B cell (primary cell): ENCODE results near the gene HYAL1. TPM values are rescaled to one million over a fixed set of nuclear protein-coding genes. Genes with fewer than 3 reads are reported as not detected.

Source experiments
- ATAC-seq: fragments of 200-7000 bp; cut with Tn5 transposase; one replicate; pipeline ENCODE4 v1.10.0; 2021; ENCODE audit warnings: low read depth, mild to moderate bottlenecking, moderate number of reproducible peaks, moderate library complexity
- CTCF ChIA-PET: fragments of 350-600 bp; sonication (Branson Sonifier 250); formaldehyde crosslinking; loops from one replicate; lab custom pipeline; 2021; ENCODE audit warnings: antibody characterized with exemption, inconsistent platforms; lab: Charles Lee
- POLR2A ChIA-PET: fragments of 350-600 bp; sonication (Branson Sonifier 250); formaldehyde crosslinking; loops from one replicate; lab custom pipeline; 2021; ENCODE audit warnings: antibody characterized with exemption; lab: Charles Lee
- DNase-seq: peaks from one replicate; pipeline ENCODE4 v3.0.0; 2013
- H2AFZ ChIP-seq: 2 replicates; pipeline ENCODE4 v1.6.1; 2012; ENCODE audit warnings: mild to moderate bottlenecking, low read depth, low read length; ENCODE audit not compliant: insufficient read depth, poor library complexity, severe bottlenecking
- H3K27ac ChIP-seq, 2 donors: 1 replicate in 1 of 2; 2 replicates in 1 of 2; pipeline ENCODE4 v1.5.1; 2012 to 2013; ENCODE audit warnings: low read length in 2 of 2, mild to moderate bottlenecking in 2 of 2, moderate library complexity in 1 of 2
- H3K27me3 ChIP-seq, 4 experiments: fragments of 200-600 bp in 1 of 4; sonication (generic) in 1 of 4; replicated peaks in 1 of 4; 1 replicate in 2 of 4; 2 replicates in 2 of 4; pipeline versions ENCODE4 v1.6.1 to v1.7.0; 2013 to 2016; ENCODE audit warnings: low read length in 3 of 4, mild to moderate bottlenecking in 2 of 4, mixed read lengths in 1 of 4, moderate library complexity in 1 of 4; ENCODE audit not compliant: insufficient read depth in 4 of 4, control insufficient read depth in 3 of 4; ENCODE audit errors: control extremely low read depth in 1 of 4
- H3K36me3 ChIP-seq, 2 experiments: replicated peaks in 1 of 2; 1 replicate in 1 of 2; 2 replicates in 1 of 2; pipeline versions ENCODE4 v1.6.1 to v1.7.1; 2013; ENCODE audit warnings: low read length in 1 of 2; ENCODE audit not compliant: insufficient read depth in 2 of 2, control insufficient read depth in 1 of 2; ENCODE audit errors: control extremely low read depth in 1 of 2, extremely low read depth in 1 of 2
- H3K4me1 ChIP-seq, 2 donors: fragments of 200-600 bp in 1 of 2; sonication (generic) in 1 of 2; 1 replicate in 1 of 2; 2 replicates in 1 of 2; pipeline versions ENCODE4 v1.5.1 to v1.6.1; 2013 to 2017; ENCODE audit warnings: low read length in 2 of 2; ENCODE audit not compliant: control insufficient read depth in 2 of 2, insufficient read depth in 2 of 2
- H3K4me2 ChIP-seq: replicated peaks from 2 replicates; pipeline ENCODE3; 2012; ENCODE audit warnings: mild to moderate bottlenecking, low read depth, low read length; ENCODE audit not compliant: poor library complexity, severe bottlenecking
- H3K4me3 ChIP-seq, 5 experiments: fragments of 200-600 bp in 1 of 5; sonication (generic) in 1 of 5; 1 replicate in 3 of 5; 2 replicates in 2 of 5; pipeline versions ENCODE4 v1.5.1 to v1.7.0; 2011 to 2016; ENCODE audit warnings: low read length in 4 of 5, mild to moderate bottlenecking in 4 of 5, low read depth in 2 of 5, control low read depth in 1 of 5, moderate library complexity in 1 of 5; ENCODE audit not compliant: insufficient read depth in 1 of 5; ENCODE audit errors: control extremely low read depth in 1 of 5, extremely low read depth in 1 of 5
- H3K79me2 ChIP-seq: fragments of 200-600 bp; sonication (generic); one replicate; pipeline ENCODE4 v1.6.0; 2016; ENCODE audit warnings: low read length; ENCODE audit not compliant: control insufficient read depth, insufficient read depth
- H3K9ac ChIP-seq: fragments of 200-600 bp; sonication (generic); 2 replicates; pipeline ENCODE4 v1.6.1; 2017; ENCODE audit warnings: mild to moderate bottlenecking, low read length, moderate library complexity
- H3K9me3 ChIP-seq, 3 donors: one replicate each; pipeline versions ENCODE4 v1.6.1 to v1.7.1; 2013; ENCODE audit warnings: low read length in 2 of 3; ENCODE audit not compliant: control insufficient read depth in 2 of 3, insufficient read depth in 1 of 3; ENCODE audit errors: control extremely low read depth in 1 of 3
- H4K20me1 ChIP-seq: 2 replicates; pipeline ENCODE4 v1.6.0; 2012; ENCODE audit warnings: mild to moderate bottlenecking, low read length; ENCODE audit not compliant: insufficient read depth, control insufficient read depth, poor library complexity, severe bottlenecking
- H3K27ac Mint-ChIP-seq: one replicate; pipeline ENCODE4 v1.8.0; 2021; ENCODE audit warnings: mixed read lengths
- H3K27me3 Mint-ChIP-seq: one replicate; pipeline ENCODE4 v1.8.0; 2021; ENCODE audit warnings: mixed read lengths
- H3K4me1 Mint-ChIP-seq: one replicate; pipeline ENCODE4 v1.8.0; 2021; ENCODE audit warnings: mixed read lengths
- H3K4me3 Mint-ChIP-seq: one replicate; pipeline ENCODE4 v1.8.0; 2021; ENCODE audit warnings: mixed read lengths
- H3K9me3 Mint-ChIP-seq: one replicate; pipeline ENCODE4 v1.8.0; 2022; ENCODE audit warnings: mixed read lengths; ENCODE audit not compliant: insufficient read depth
- CTCF ChIP-seq: fragments of 200-600 bp; IDR thresholded peaks from one replicate; pipeline ENCODE4 v1.8.0; 2022; ENCODE audit warnings: antibody characterized with exemption, mild to moderate bottlenecking
- EZH2 ChIP-seq: IDR thresholded peaks from 2 replicates; pipeline ENCODE4 v1.6.1; 2012; ENCODE audit warnings: borderline replicate concordance, low read depth, mild to moderate bottlenecking, moderate library complexity, low read length; ENCODE audit not compliant: insufficient read depth, poor library complexity, severe bottlenecking
- WGBS: methylation state at CpG from one replicate; pipeline ENCODE4 v1.1.5; 2013; ENCODE audit warnings: missing lambda C conversion rate; ENCODE audit not compliant: insufficient coverage; 5-methylcytosine and 5-hydroxymethylcytosine counted together
- intact Hi-C: fragments of 100-400 bp; cut with micrococcal nuclease; formaldehyde crosslinking; loops from one replicate; pipeline ENCODE4 v1.10.0; 2022
- polyA plus RNA-seq: library from polyadenylated mRNA; depleted of rRNA; stranded (reverse); fragments of >200 nt; gene quantifications from 2 replicates; pipeline ENCODE4 v1.2.3, GENCODE V29; 2012
- total RNA-seq, 2 donors: library from RNA; stranded (reverse); fragments of 120-200 nt in 1 of 2; gene quantifications; 1 replicate in 1 of 2; 2 replicates in 1 of 2; pipeline versions ENCODE4 v1.2.3 to v1.2.4, GENCODE V29; 2013 to 2022

HYAL1 gene
- total and polyA plus RNA-seq, 2 donors (not counting 1 experiment from before 2014, with no cell fraction given): 0.12 to 0.30 TPM

DNA sequence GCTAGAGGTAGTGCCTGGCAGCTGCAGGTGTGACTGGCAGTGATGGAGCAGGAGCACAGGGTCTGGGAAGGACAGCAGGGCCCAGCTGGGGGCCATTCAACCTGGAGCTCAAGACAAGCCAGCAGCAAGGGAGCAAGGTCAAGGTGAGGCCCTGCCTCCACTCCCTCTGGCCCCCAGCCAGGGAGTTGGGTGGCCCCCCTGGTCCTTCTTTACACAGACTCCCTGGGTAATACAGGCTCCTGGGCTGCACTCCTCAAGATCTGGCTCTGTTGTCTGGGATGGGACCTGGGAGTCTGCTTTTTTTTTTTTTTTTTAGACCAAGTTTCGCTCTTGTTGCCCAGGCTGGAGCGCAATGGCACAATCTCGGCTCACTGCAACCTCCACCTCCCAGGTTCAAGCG is 52.9 kb downstream of the HYAL1 start:
- no CpG with 5 or more reads among the region's 4 CpGs for WGBS
- peaks cover 100% of the 10 kb centered on the region for H3K79me2 ChIP-seq
- H3K9ac ChIP-seq: no peak overlapping the region
- POLR2A ChIA-PET: no interaction called here
- H3K27me3 ChIP-seq: no peaks in the 10 kb centered on the region
- no peak overlapping the region for H3K27ac ChIP-seq
- Mint-ChIP-seq H3K4me1 (peaks cover 58% of the 10 kb centered on the region), H3K4me3 (no peak overlapping the region), H3K9me3 (no peaks in the 10 kb centered on the region), H3K27me3 (no peaks in the 10 kb centered on the region), H3K27ac (peak overlapping the region; percentile 76)
- H3K4me1 ChIP-seq: peaks cover 31 to 66% of the 10 kb centered on the region in 2 donors
- intact Hi-C loops: no loop called here
- no peaks in the 10 kb centered on the region for H3K9me3 ChIP-seq
- H2AFZ ChIP-seq: no peak overlapping the region
- peaks cover 0 to 79% of the 10 kb centered on the region in 2 experiments for H3K36me3 ChIP-seq
- no peak for DNase-seq
- no peak overlapping the region for H3K4me2 ChIP-seq
- H4K20me1 ChIP-seq: peaks cover 100% of the 10 kb centered on the region
- no peak overlapping the region for H3K4me3 ChIP-seq
- no peak for TF ChIP-seq EZH2
- no peak for TF ChIP-seq CTCF
- ATAC-seq: no peak
- CTCF ChIA-PET: interaction anchor here (0.9 to 27.3 kb wide), 3 partner anchors 16 to 56 kb away, joined by 3 to 596 read pairs (median 7); partner anchors contain the start of gene GNAI2

Other genes with a start within 250 kb of the HYAL1 start
- gene RBM5, start 214.7 kb downstream of the HYAL1 start, total RNA-seq: 464 and 493 TPM in 2 replicates
- 405 and 495 TPM in 2 replicates for gene RBM5, start 214.7 kb downstream of the HYAL1 start, polyA plus RNA-seq
- 0.27 TPM in 1 of 2 replicates, not detected in the other for gene SEMA3F, start 148.2 kb downstream of the HYAL1 start, total RNA-seq
- 0.26 TPM in 1 of 2 replicates, not detected in the other for gene SEMA3F, start 148.2 kb downstream of the HYAL1 start, polyA plus RNA-seq
- gene GNAT1, start 112.0 kb downstream of the HYAL1 start, total RNA-seq: not detected in 2 replicates
- gene GNAT1, start 112.0 kb downstream of the HYAL1 start, polyA plus RNA-seq: not detected in 2 replicates
- not detected in 2 replicates for gene SLC38A3, start 98.3 kb downstream of the HYAL1 start, total RNA-seq
- 0.17 TPM in 1 of 2 replicates, not detected in the other for gene SLC38A3, start 98.3 kb downstream of the HYAL1 start, polyA plus RNA-seq
- gene GNAI2, start 67.4 kb downstream of the HYAL1 start, total RNA-seq: 295 and 302 TPM in 2 replicates
- 384 and 491 TPM in 2 replicates for gene GNAI2, start 67.4 kb downstream of the HYAL1 start, polyA plus RNA-seq
- 0.34 and 0.51 TPM in 2 replicates for gene SEMA3B, start 34.4 kb downstream of the HYAL1 start, total RNA-seq
- 0.52 and 1.2 TPM in 2 replicates for gene SEMA3B, start 34.4 kb downstream of the HYAL1 start, polyA plus RNA-seq
- not detected in 2 replicates for gene LSMEM2, start 24.5 kb downstream of the HYAL1 start, total RNA-seq
- gene LSMEM2, start 24.5 kb downstream of the HYAL1 start, polyA plus RNA-seq: not detected in 2 replicates
- gene IFRD2, start 11.1 kb downstream of the HYAL1 start, total RNA-seq: 55.8 and 63.4 TPM in 2 replicates
- 71.0 and 80.1 TPM in 2 replicates for gene IFRD2, start 11.1 kb downstream of the HYAL1 start, polyA plus RNA-seq
- gene HYAL3, start 4.2 kb downstream of the HYAL1 start, total RNA-seq: 1.9 and 3.7 TPM in 2 replicates
- 4.2 and 6.3 TPM in 2 replicates for gene HYAL3, start 4.2 kb downstream of the HYAL1 start, polyA plus RNA-seq
- gene NAA80, start 4.2 kb downstream of the HYAL1 start, total RNA-seq: 33.8 and 37.8 TPM in 2 replicates
- gene NAA80, start 4.2 kb downstream of the HYAL1 start, polyA plus RNA-seq: 42.3 and 49.0 TPM in 2 replicates
- 2.8 and 4.2 TPM in 2 replicates for gene HYAL2, start 19.2 kb upstream of the HYAL1 start, total RNA-seq
- gene HYAL2, start 19.2 kb upstream of the HYAL1 start, polyA plus RNA-seq: 2.5 and 5.1 TPM in 2 replicates
- gene TUSC2, start 24.6 kb upstream of the HYAL1 start, total RNA-seq: 25.5 and 28.2 TPM in 2 replicates
- 24.0 and 29.3 TPM in 2 replicates for gene TUSC2, start 24.6 kb upstream of the HYAL1 start, polyA plus RNA-seq
- 121 and 124 TPM in 2 replicates for gene RASSF1, start 37.3 kb upstream of the HYAL1 start, total RNA-seq
- gene RASSF1, start 37.3 kb upstream of the HYAL1 start, polyA plus RNA-seq: 223 and 310 TPM in 2 replicates
- gene ZMYND10, start 42.2 kb upstream of the HYAL1 start, total RNA-seq: 1.8 and 3.3 TPM in 2 replicates
- gene ZMYND10, start 42.2 kb upstream of the HYAL1 start, polyA plus RNA-seq: 2.4 and 3.4 TPM in 2 replicates
- gene NPRL2, start 47.2 kb upstream of the HYAL1 start, total RNA-seq: 29.6 and 31.3 TPM in 2 replicates
- 64.6 and 64.9 TPM in 2 replicates for gene NPRL2, start 47.2 kb upstream of the HYAL1 start, polyA plus RNA-seq
- gene CYB561D2, start 47.3 kb upstream of the HYAL1 start, total RNA-seq: 36.1 and 39.5 TPM in 2 replicates
- gene CYB561D2, start 47.3 kb upstream of the HYAL1 start, polyA plus RNA-seq: 58.6 and 78.9 TPM in 2 replicates
- 26.2 and 27.2 TPM in 2 replicates for gene TMEM115, start 55.9 kb upstream of the HYAL1 start, total RNA-seq
- 10.6 and 19.8 TPM in 2 replicates for gene TMEM115, start 55.9 kb upstream of the HYAL1 start, polyA plus RNA-seq
- 0.85 and 1.2 TPM in 2 replicates for gene CACNA2D2, start 200.1 kb upstream of the HYAL1 start, total RNA-seq
- gene CACNA2D2, start 200.1 kb upstream of the HYAL1 start, polyA plus RNA-seq: 0.66 and 0.69 TPM in 2 replicates